HG03342 (cell line): ENCODE results near the gene PPP2R2B.

Experiments
- ATAC-seq: cut with Tn5 transposase; IDR thresholded peaks from one replicate; pipeline ENCODE4 v1.9.1; 2021; ENCODE audit warnings: mild to moderate bottlenecking, moderate library complexity; ENCODE audit not compliant: unreplicated experiment

Gene PPP2R2B

GRCh38 chr5:146888351-146888978 lies 9.9 kb upstream of the PPP2R2B start:
- no peak for ATAC-seq

GRCh38 chr5:146884066-146884626 lies 5.6 kb upstream of the PPP2R2B start:
- no peak for ATAC-seq

GRCh38 chr5:146883511-146883910 lies 5.0 kb upstream of the PPP2R2B start:
- no peak for ATAC-seq

- ATAC-seq: no peak
These were observed 2.4 kb upstream of the PPP2R2B start for GRCh38 chr5:146880966-146881365.

GRCh38 chr5:146877783-146878475 lies 628 bp downstream of the PPP2R2B start:
- no peak for ATAC-seq

GRCh38 chr5:146877178-146877681 lies 1.3 kb downstream of the PPP2R2B start:
- no peak for ATAC-seq

- ATAC-seq: no peak
These were observed 5.2 kb downstream of the PPP2R2B start for GRCh38 chr5:146873186-146873917.

GRCh38 chr5:146872188-146872587 lies 6.4 kb downstream of the PPP2R2B start:
- no peak for ATAC-seq

- no peak for ATAC-seq
These were observed 10.4 kb downstream of the PPP2R2B start for GRCh38 chr5:146867996-146868708.

- ATAC-seq: no peak
These were observed 12.3 kb downstream of the PPP2R2B start for GRCh38 chr5:146866263-146866662.

GRCh38 chr5:146862641-146863040 lies 15.9 kb downstream of the PPP2R2B start:
- ATAC-seq: no peak

GRCh38 chr5:146860213-146860893 lies 18.2 kb downstream of the PPP2R2B start:
- no peak for ATAC-seq

GRCh38 chr5:146852089-146852488 lies 26.5 kb downstream of the PPP2R2B start:
- ATAC-seq: no peak

GRCh38 chr5:146851133-146851532 lies 27.4 kb downstream of the PPP2R2B start:
- no peak for ATAC-seq

GRCh38 chr5:146849694-146850303 lies 28.8 kb downstream of the PPP2R2B start:
- ATAC-seq: no peak

- ATAC-seq: no peak
These were observed 30.4 kb downstream of the PPP2R2B start for GRCh38 chr5:146848133-146848532.

- no peak for ATAC-seq
These were observed 38.5 kb downstream of the PPP2R2B start for GRCh38 chr5:146840016-146840415.

- no peak for ATAC-seq
These were observed 42.2 kb downstream of the PPP2R2B start for GRCh38 chr5:146836226-146836842.

- no peak for ATAC-seq
These were observed 45.4 kb downstream of the PPP2R2B start for GRCh38 chr5:146832985-146833732.
